AG09319 (cell line): ENCODE measurements around the gene UBAC1.

ENCODE experiments used
- DNase-seq: peaks from one replicate; pipeline ENCODE4 v3.0.0-alpha.2; 2010; ENCODE audit warnings: low read depth; ENCODE audit errors: extremely low read depth
- CTCF ChIP-seq: IDR thresholded peaks from 2 replicates; pipeline ENCODE4 v1.5.1; 2011; ENCODE audit warnings: low read depth, mild to moderate bottlenecking, inconsistent platforms, low read length, moderate library complexity

UBAC1 gene

GRCh38 chr9:135998410-135999071 is 37.4 kb upstream of the UBAC1 start:
- no peak for DNase-seq
- TF ChIP-seq CTCF, result no peak

GRCh38 chr9:135998016-135998380 is 36.8 kb upstream of the UBAC1 start:
- DNase-seq, result no peak
- TF ChIP-seq CTCF, result no peak

DNA sequence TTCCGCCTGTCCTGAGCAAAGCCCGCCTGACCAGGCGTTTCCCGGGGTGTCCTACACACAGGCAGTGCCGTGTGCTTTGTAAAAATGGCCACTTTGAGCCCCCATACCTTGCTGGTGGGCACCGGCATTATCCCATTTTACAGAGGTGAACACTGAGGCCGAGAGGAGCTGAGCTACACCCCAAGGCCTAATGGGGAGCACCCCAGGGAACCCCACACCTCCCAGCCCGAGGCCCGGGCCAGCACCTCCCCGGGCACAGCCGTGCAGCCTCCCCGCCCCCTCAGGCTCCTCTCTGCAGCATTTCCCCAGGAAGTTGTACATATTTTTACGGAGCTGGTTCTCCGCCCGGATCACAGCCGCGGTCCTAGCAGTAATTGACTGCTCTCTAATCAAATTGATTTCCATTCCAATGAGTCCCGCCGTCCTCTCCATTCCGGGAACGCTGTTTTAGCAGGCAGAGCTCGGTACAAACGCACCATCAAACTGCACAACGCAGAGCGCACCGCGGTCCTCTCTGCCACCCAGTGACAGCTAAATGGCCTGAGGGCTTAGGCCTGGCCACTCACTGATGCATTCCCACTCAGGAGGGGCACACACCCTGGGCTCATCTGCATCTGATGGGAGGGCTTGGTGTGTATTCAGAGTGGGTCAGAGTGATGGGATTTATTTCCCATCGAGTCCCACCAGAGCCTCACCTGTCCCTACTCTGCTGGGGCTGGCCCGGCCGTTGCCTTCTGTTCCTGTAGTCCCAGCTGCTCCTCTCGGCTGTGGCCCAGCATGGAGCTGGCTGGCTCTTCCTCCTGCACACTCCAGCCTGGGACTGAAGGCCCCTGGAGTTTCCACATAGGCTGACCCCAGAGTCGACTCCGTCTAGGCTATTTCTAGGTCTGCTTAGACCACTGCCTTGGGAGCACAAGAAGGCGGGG is 36.2 kb upstream of the UBAC1 start:
- no peak for DNase-seq
- TF ChIP-seq CTCF, result no peak

- no peak for TF ChIP-seq CTCF
- DNase-seq, result no peak
Observed at GRCh38 chr9:135995816-135996215, 34.6 kb upstream of the UBAC1 start.

DNA sequence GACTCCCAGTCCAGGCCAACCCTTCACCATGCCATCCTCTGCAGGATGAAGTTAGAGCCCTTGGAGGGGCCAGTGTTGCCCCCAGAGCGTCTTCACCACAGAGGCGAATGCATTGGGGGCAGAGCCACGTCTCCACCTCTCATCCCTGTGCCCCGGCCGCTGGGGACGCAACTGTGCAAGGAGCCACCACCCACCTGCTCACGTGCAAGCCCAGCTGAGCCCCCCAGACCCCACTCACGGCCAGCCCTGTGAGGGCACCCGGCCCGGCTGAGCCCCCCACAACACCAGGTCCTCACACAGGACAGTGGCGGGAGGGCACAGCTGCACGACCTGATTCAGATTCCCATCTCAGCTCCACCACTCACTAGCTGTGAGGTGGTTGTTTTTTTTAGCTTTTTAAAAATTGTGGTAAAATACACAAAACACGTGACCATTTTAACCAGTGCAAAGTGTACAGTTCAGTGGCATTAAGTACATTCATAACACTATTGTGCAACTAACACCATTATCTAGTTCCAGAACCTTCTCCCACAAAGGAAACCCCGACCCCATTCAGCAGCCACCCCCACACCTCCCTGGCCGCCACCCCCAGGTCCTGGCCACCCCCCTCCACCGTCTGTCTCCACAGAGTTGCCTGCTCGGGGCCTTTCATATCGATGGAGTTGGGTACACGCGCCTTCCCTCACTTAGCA is 33.5 kb upstream of the UBAC1 start:
- no peak for TF ChIP-seq CTCF
- no peak for DNase-seq

GRCh38 chr9:135993765-135994500 is 32.8 kb upstream of the UBAC1 start:
- TF ChIP-seq CTCF, result no peak

More at GRCh38 chr9:135993765-135994500, 32.8 kb upstream of the UBAC1 start:
- no peak for DNase-seq
